Heart left ventricle (tissue), 16 donors: Measurements from ENCODE around the gene HOOK2. TPM values are rescaled to one million over a fixed set of nuclear protein-coding genes. Genes with fewer than 3 reads are reported as not detected.

Source experiments
- ATAC-seq, 4 donors: fragments of 200-7000 bp; cut with Tn5 transposase; one replicate each; pipeline ENCODE4 v1.9.1; 2020 to 2022; ENCODE audit warnings: moderate library complexity in 4 of 4, mild to moderate bottlenecking in 3 of 4, moderate number of reproducible peaks in 1 of 4
- DNase-seq, 5 donors: peaks; one replicate each; pipeline ENCODE4 v3.0.0-alpha.2; 2020
- H3K27ac ChIP-seq, 12 donors: fragments of 200-600 bp; sonication (generic) in 4 of 12; one replicate each; pipeline versions ENCODE4 v1.5.0 to v1.8.0; 2016 to 2022; ENCODE audit warnings: mild to moderate bottlenecking in 2 of 12
- H3K27me3 ChIP-seq, 9 donors: fragments of 200-600 bp; sonication (generic) in 2 of 9; one replicate each; pipeline versions ENCODE4 v1.5.1 to v1.8.0; 2016 to 2022; ENCODE audit warnings: mild to moderate bottlenecking in 3 of 9
- H3K36me3 ChIP-seq, 9 donors: fragments of 200-600 bp; sonication (generic) in 2 of 9; one replicate each; pipeline versions ENCODE4 v1.5.0 to v1.8.0; 2018 to 2022; ENCODE audit warnings: mild to moderate bottlenecking in 2 of 9
- H3K4me1 ChIP-seq, 12 donors: fragments of 200-600 bp; sonication (generic) in 4 of 12; one replicate each; pipeline versions ENCODE4 v1.5.0 to v1.8.0; 2016 to 2022; ENCODE audit warnings: mild to moderate bottlenecking in 3 of 12
- H3K4me3 ChIP-seq, 12 donors: fragments of 200-600 bp; sonication (generic) in 4 of 12; one replicate each; pipeline versions ENCODE4 v1.5.0 to v1.8.0; 2017 to 2022; ENCODE audit warnings: mild to moderate bottlenecking in 9 of 12, moderate library complexity in 4 of 12
- H3K9me3 ChIP-seq, 12 donors: fragments of 200-600 bp; sonication (generic) in 4 of 12; one replicate each; pipeline versions ENCODE4 v1.5.0 to v1.8.0; 2016 to 2022; ENCODE audit warnings: mild to moderate bottlenecking in 1 of 12
- CTCF ChIP-seq, 12 donors: fragments of 200-600 bp; sonication (generic) in 4 of 12; IDR thresholded peaks; one replicate each; pipeline versions ENCODE4 v1.5.0 to v1.8.0; 2018 to 2022; ENCODE audit warnings: antibody characterized with exemption in 12 of 12, mild to moderate bottlenecking in 5 of 12
- POLR2A ChIP-seq, 2 donors: fragments of 450-650 bp; IDR thresholded peaks; one replicate each; pipeline ENCODE4 v1.6.1; 2017; ENCODE audit warnings: antibody characterized with exemption in 2 of 2, mild to moderate bottlenecking in 2 of 2, moderate library complexity in 2 of 2
- WGBS, 4 donors: extraction: QIAGEN DNeasy Blood & Tissue Kit in 2 of 4; methylation state at CpG; one replicate each; pipeline versions ENCODE4 v1.1.5 to v1.1.7; 2013 to 2018; 5-methylcytosine and 5-hydroxymethylcytosine counted together
- intact Hi-C, 10 donors: fragments of 100-400 bp; cut with DNase I; formaldehyde crosslinking; loops; one replicate each; pipeline versions ENCODE4 v1.11.1 to v1.14.2; 2022
- polyA plus RNA-seq, 2 donors: library from polyadenylated mRNA; stranded (reverse); fragments of 200-250 nt; gene quantifications; one replicate each; pipeline ENCODE4 v1.2.3, GENCODE V29; 2013
- total RNA-seq, 9 donors: library from RNA; depleted of rRNA in 2 of 9; stranded (reverse); fragments of >200 nt in 2 of 9; fragmentation: NEBNext Ultra II Directional in 3 of 9; extraction: Animal tissue kit (Norgen Biotek cat#: 25700) in 3 of 9; gene quantifications; one replicate each; pipeline versions ENCODE4 v1.1.0 to v1.2.4, GENCODE V29; 2016 to 2023
- donor health status: ischemic (EF 13 %, LVEDD 7.1; RV severe dilation, severe dysfunction).
- donor health status: healthy with polysubstance abuse.
- donor health status: DM: no; HTN: yes; CAD: no.
- donor health status: DM: no; HTN: no; CAD: no.
- donor health status: ischemic (EF 25% LVEDD 6.9; RV normal size, moderate dysfunction).
- donor health status: ischemic (EF 25% LVEDD 5.7; RV mildly dilated, moderate dysfunction).
- donor health status: healthy.
- donor health status: DM: yes; HTN: yes; CAD: no.
- donor health status: ischemic (EF 35%, LVEDD 5.7; RV mildly dilated, moderate dysfunction).
- donor health status: nonischemic (EF 11% LVEDD 7.7; RV severe dilation, severe dysfunction).
- donor health status: DM: yes; HTN: yes; CAD: no.
- donor health status: PGD.
- donor health status: ischemic (EF 29% LVEDD 5.4; RV normal size, mild dysfunction).
- donor health status: nonischemic (EF 23%, LVEDD 6.1; RV moderate dilation, normal function).

Gene HOOK2
- total and polyA plus RNA-seq, 11 donors: 29.9 to 90.1 (median 62.6) TPM

DNA sequence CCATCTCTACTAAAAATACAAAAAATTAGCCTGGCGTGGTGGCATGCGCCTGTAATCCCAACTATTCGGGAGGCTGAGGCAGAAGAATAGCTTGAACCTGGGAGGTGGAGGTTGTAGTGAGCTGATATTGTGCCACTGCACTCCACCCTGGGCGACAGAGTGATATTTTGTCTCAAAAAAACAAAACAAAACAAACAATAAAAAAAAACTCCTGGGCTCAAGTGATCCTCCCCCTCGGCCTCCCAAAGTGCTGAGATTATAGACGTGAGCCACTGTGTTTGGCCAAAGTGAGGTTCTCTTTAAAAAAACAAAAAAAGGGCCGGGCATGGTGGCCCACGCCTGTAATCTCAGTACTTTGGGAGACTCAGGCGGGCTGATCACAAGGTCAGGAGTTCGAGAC is 12.1 kb upstream of the HOOK2 start:
- no peaks in the 10 kb centered on the region for H3K27me3 ChIP-seq
- peaks cover 7 to 78% (median 68%) of the 10 kb centered on the region in 12 donors for H3K4me1 ChIP-seq
- peak overlapping the region; percentile 74 to 100 (median 99) for H3K27ac ChIP-seq
- WGBS, 4 donors: 78 to 82% (median 81%) methylated on average over 10 of the region's 10 CpGs
- peaks cover 0 to 4% (median 0%) of the 10 kb centered on the region in 9 donors for H3K36me3 ChIP-seq
- ATAC-seq: no peak
- H3K4me3 ChIP-seq: no peak overlapping the region
- H3K9me3 ChIP-seq: no peaks in the 10 kb centered on the region
- DNase-seq: peak in 1 of 5 donors; percentile 12
- intact Hi-C loops: loop anchor here in 1 of 10 donors (10.0 kb wide), 1 partner anchor 367 kb away; the partner anchor contains the start of genes IER2 and STX10
- TF ChIP-seq POLR2A (IDR thresholded peaks at IDR 0.05) (no peak), CTCF (IDR thresholded peaks at IDR 0.05) (no peak)

GRCh38 chr19:12786952-12787351 is 11.6 kb upstream of the HOOK2 start:
- Histone ChIP-seq H3K36me3 (no peaks in the 10 kb centered on the region), H3K27me3 (no peaks in the 10 kb centered on the region), H3K9me3 (no peaks in the 10 kb centered on the region), H3K4me1 (peaks cover 7 to 83% (median 71%) of the 10 kb centered on the region in 12 donors), H3K4me3 (no peak overlapping the region), H3K27ac (peak overlapping the region; percentile 74 to 100 (median 99))
- DNase-seq: peak in 1 of 5 donors; percentile 15
- no peak for TF ChIP-seq POLR2A (IDR thresholded peaks at IDR 0.05)
- no peak for TF ChIP-seq CTCF (IDR thresholded peaks at IDR 0.05)
- ATAC-seq: no peak
- intact Hi-C loops: loop anchor here in 1 of 10 donors (10.0 kb wide), 1 partner anchor 368 kb away; the partner anchor contains the start of genes IER2 and STX10
- WGBS, 4 donors: 88 to 96% (median 91%) methylated on average over 3 of the region's 3 CpGs

DNA sequence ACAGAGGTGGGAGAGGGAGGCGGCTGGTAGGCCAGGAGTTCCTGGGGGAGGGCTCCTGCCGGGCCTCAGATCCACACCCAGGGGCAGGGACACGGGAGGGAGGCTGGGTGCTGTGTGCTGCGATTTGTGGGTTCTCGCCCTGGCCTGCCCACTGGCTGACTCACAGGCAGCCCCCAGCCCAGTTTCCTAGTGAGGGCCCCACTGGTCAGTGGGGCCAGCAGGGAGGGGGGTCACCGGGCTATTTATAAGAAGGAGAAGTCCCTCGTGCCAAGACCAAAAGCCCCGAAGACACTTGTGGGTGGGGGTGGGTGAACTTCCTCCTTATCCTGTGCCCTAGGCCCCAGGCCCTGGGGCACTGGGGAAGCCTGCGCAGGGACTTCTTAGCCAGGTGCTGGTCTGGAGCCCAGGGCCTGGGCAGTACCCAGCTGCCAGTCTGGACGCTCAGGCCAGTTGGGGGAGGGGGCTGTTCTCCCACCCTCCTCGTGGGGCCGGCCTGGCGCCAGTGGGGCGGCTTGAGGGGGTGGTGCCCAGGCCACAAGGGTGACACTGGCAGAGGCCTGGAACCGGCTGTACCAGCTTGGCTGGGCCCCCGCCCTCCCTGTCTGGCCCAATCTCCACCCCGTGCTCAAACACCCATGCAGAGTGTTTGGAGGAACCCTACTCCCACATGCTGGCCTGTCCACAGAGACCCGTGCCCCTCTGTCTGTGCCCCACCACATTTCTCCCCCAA is 11.0 kb upstream of the HOOK2 start:
- 60 to 61% (median 61%) methylated on average over 16 to 18 of the region's 18 CpGs for WGBS, 4 donors
- TF ChIP-seq POLR2A (IDR thresholded peaks at IDR 0.05): peak in 1 of 2 donors; percentile 30
- TF ChIP-seq CTCF (IDR thresholded peaks at IDR 0.05): no peak
- Histone ChIP-seq H3K27ac (peak overlapping the region; percentile 74 to 100 (median 99)), H3K4me1 (peaks cover 7 to 89% (median 73%) of the 10 kb centered on the region in 12 donors), H3K4me3 (peak overlapping the region in 2 of 12 donors; percentile 12 to 58), H3K9me3 (no peaks in the 10 kb centered on the region), H3K36me3 (no peaks in the 10 kb centered on the region), H3K27me3 (no peaks in the 10 kb centered on the region)
- intact Hi-C loops: loop anchor here in 1 of 10 donors (10.0 kb wide), 1 partner anchor 368 kb away; the partner anchor contains the start of genes IER2 and STX10
- DNase-seq: peak; percentile 70 to 87 (median 75)
- peak in 2 of 4 donors; percentile 0 to 2 for ATAC-seq

- Histone ChIP-seq H3K4me3 (peak overlapping the region in 3 of 12 donors; percentile 12 to 58 (median 18)), H3K27me3 (no peaks in the 10 kb centered on the region), H3K4me1 (peaks cover 7 to 84% (median 68%) of the 10 kb centered on the region in 12 donors), H3K9me3 (no peaks in the 10 kb centered on the region), H3K36me3 (no peaks in the 10 kb centered on the region), H3K27ac (peak overlapping the region; percentile 74 to 100 (median 99))
- TF ChIP-seq POLR2A (IDR thresholded peaks at IDR 0.05) (no peak), CTCF (IDR thresholded peaks at IDR 0.05) (no peak)
- DNase-seq: peak in 1 of 5 donors; percentile 55
- WGBS, 4 donors: 76 to 83% (median 77%) methylated on average over 4 of the region's 4 CpGs
- ATAC-seq: no peak
- intact Hi-C loops: loop anchor here in 1 of 10 donors (10.0 kb wide), 1 partner anchor 369 kb away; the partner anchor contains the start of genes IER2 and STX10
Observed at GRCh38 chr19:12785431-12786031, 10.2 kb upstream of the HOOK2 start.
